Astrocyte (in vitro differentiated cells and primary cell): ENCODE results near the gene GCG. TPM values are rescaled to one million over a fixed set of nuclear protein-coding genes. Genes with fewer than 3 reads are reported as not detected.

Experiments
- DNase-seq: peaks from one replicate; pipeline ENCODE4 v3.0.0-alpha.2; 2010; ENCODE audit warnings: low read depth
- FAIRE-seq: peaks from 2 replicates; lab custom pipeline; 2011; peaks lifted over from hg19 to GRCh38; lab: Jason Lieb, UNC
- H2AFZ ChIP-seq: 2 replicates; pipeline ENCODE4 v1.6.0; 2012; ENCODE audit warnings: low read depth, low read length, inconsistent platforms
- H3K27ac ChIP-seq: 2 replicates; pipeline ENCODE4 v1.5.1; 2011; ENCODE audit warnings: low read depth, low read length, inconsistent platforms
- H3K27me3 ChIP-seq: 2 replicates; pipeline ENCODE4 v1.6.0; 2011; ENCODE audit warnings: low read length, inconsistent platforms; ENCODE audit not compliant: insufficient read depth
- H3K36me3 ChIP-seq: 2 replicates; pipeline ENCODE4 v1.5.1; 2011; ENCODE audit warnings: low read length, inconsistent platforms; ENCODE audit not compliant: insufficient read depth
- H3K4me1 ChIP-seq: 2 replicates; pipeline ENCODE4 v1.5.1; 2011; ENCODE audit warnings: low read length, inconsistent platforms; ENCODE audit not compliant: insufficient read depth
- H3K4me2 ChIP-seq: 2 replicates; pipeline ENCODE4 v1.6.0; 2012; ENCODE audit warnings: low read length, inconsistent platforms
- H3K4me3 ChIP-seq: 2 replicates; pipeline ENCODE4 v1.5.1; 2011; ENCODE audit warnings: low read depth, mild to moderate bottlenecking, low read length, inconsistent platforms; ENCODE audit not compliant: insufficient read depth
- H3K79me2 ChIP-seq: 2 replicates; pipeline ENCODE4 v1.6.0; 2012; ENCODE audit warnings: mild to moderate bottlenecking, low read length, inconsistent platforms; ENCODE audit not compliant: insufficient read depth
- H3K9ac ChIP-seq: 2 replicates; pipeline ENCODE4 v1.6.0; 2012; ENCODE audit warnings: mild to moderate bottlenecking, low read length, inconsistent platforms
- H3K9me3 ChIP-seq: 2 replicates; pipeline ENCODE4 v1.5.1; 2012; ENCODE audit warnings: low read depth, mild to moderate bottlenecking, low read length, inconsistent platforms; ENCODE audit not compliant: insufficient read depth
- H4K20me1 ChIP-seq: 2 replicates; pipeline ENCODE4 v1.6.0; 2012; ENCODE audit warnings: low read length, inconsistent platforms; ENCODE audit not compliant: insufficient read depth
- H3K27ac Mint-ChIP-seq: one replicate; pipeline ENCODE4 v1.8.0; 2021; ENCODE audit warnings: mild to moderate bottlenecking, mixed read lengths; ENCODE audit not compliant: unreplicated experiment
- H3K27me3 Mint-ChIP-seq: one replicate; pipeline ENCODE4 v1.8.0; 2021; ENCODE audit warnings: low read depth, mixed read lengths; ENCODE audit not compliant: unreplicated experiment
- H3K36me3 Mint-ChIP-seq: one replicate; pipeline ENCODE4 v1.8.0; 2021; ENCODE audit warnings: low read depth, mixed read lengths; ENCODE audit not compliant: unreplicated experiment
- H3K4me1 Mint-ChIP-seq: one replicate; pipeline ENCODE4 v1.8.0; 2021; ENCODE audit warnings: low read depth, mixed read lengths; ENCODE audit not compliant: unreplicated experiment
- H3K4me3 Mint-ChIP-seq: one replicate; pipeline ENCODE4 v1.8.0; 2021; ENCODE audit warnings: mild to moderate bottlenecking, moderate library complexity, mixed read lengths; ENCODE audit not compliant: unreplicated experiment
- H3K9me3 Mint-ChIP-seq: one replicate; pipeline ENCODE4 v1.8.0; 2021; ENCODE audit warnings: mild to moderate bottlenecking, mixed read lengths; ENCODE audit not compliant: unreplicated experiment
- EZH2 ChIP-seq: IDR thresholded peaks from 2 replicates; pipeline ENCODE4 v1.6.1; 2012; ENCODE audit warnings: mild to moderate bottlenecking, low read length, inconsistent platforms; ENCODE audit not compliant: insufficient read depth
- total RNA-seq: library from RNA; stranded (reverse); gene quantifications from 2 replicates; pipeline ENCODE4 v1.2.1, GENCODE V29; 2021
- TF ChIP-seq, protein P1 (sequence below): IDR thresholded peaks from 2 replicates; pipeline ENCODE4 v1.5.1; 2011; ENCODE audit warnings: low read depth, mild to moderate bottlenecking, inconsistent platforms, low read length, moderate library complexity; ENCODE audit not compliant: insufficient read depth

The GCG gene
- total RNA-seq, 1 donor from 2014 or later, result not detected

DNA sequence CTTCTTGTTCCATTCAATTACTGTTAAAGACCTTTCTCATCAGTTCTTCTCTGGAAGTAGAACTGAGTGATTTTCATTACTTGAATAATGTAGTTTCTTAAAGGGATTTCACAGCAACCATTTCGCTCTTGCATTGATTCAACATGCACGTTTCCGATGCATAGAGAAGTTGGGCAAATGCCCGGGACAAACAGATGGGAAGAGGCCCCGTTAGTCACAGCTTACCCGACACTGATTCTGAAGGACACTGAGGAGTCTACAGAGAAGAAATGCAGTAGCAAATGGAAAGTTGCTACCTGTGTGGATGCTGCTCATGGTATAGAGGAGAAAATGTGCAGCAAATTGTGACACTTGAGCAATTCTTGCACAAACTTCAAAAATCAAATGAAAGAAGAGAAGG is 32.3 kb upstream of the GCG start:
- no peak overlapping the region for H3K4me2 ChIP-seq
- Mint-ChIP-seq H3K9me3 (no peaks in the 10 kb centered on the region), H3K27me3 (peaks cover 3% of the 10 kb centered on the region), H3K36me3 (no peaks in the 10 kb centered on the region), H3K4me1 (peaks cover 3% of the 10 kb centered on the region), H3K27ac (no peak overlapping the region), H3K4me3 (no peak overlapping the region)
- H3K9ac ChIP-seq, result no peak overlapping the region
- no peaks in the 10 kb centered on the region for H3K27me3 ChIP-seq
- no peaks in the 10 kb centered on the region for H3K79me2 ChIP-seq
- no peaks in the 10 kb centered on the region for H3K4me1 ChIP-seq
- TF ChIP-seq EZH2, result no peak
- TF ChIP-seq, protein P1, sequence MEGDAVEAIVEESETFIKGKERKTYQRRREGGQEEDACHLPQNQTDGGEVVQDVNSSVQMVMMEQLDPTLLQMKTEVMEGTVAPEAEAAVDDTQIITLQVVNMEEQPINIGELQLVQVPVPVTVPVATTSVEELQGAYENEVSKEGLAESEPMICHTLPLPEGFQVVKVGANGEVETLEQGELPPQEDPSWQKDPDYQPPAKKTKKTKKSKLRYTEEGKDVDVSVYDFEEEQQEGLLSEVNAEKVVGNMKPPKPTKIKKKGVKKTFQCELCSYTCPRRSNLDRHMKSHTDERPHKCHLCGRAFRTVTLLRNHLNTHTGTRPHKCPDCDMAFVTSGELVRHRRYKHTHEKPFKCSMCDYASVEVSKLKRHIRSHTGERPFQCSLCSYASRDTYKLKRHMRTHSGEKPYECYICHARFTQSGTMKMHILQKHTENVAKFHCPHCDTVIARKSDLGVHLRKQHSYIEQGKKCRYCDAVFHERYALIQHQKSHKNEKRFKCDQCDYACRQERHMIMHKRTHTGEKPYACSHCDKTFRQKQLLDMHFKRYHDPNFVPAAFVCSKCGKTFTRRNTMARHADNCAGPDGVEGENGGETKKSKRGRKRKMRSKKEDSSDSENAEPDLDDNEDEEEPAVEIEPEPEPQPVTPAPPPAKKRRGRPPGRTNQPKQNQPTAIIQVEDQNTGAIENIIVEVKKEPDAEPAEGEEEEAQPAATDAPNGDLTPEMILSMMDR, result no peak
- H3K36me3 ChIP-seq, result peaks cover 64% of the 10 kb centered on the region
- no peak for FAIRE-seq
- no peak overlapping the region for H2AFZ ChIP-seq
- H3K27ac ChIP-seq, result no peak overlapping the region
- H3K9me3 ChIP-seq, result no peaks in the 10 kb centered on the region
- H4K20me1 ChIP-seq, result peaks cover 4% of the 10 kb centered on the region
- no peak overlapping the region for H3K4me3 ChIP-seq
- DNase-seq, result no peak

DNA sequence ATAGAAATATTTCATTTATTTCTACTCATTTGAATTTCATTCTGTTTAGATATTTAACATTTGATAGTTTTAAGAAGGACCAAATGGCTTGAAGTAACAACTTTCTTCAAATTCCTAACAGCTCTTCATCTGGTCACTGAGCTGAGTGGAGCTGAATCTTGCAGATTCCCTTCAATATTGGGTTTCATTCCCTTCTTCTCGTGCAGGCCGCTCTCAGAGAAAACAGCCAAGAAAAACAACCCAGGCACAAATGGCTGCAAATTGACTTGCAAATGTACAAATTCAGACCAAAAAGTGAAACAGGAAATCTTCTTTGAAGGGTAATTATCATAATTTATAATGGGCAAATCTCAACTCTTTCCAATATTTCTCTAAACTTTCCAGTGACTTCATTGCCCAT is 30.3 kb upstream of the GCG start:
- Histone ChIP-seq H3K4me3 (no peak overlapping the region), H3K36me3 (peaks cover 62% of the 10 kb centered on the region), H2AFZ (no peak overlapping the region), H3K79me2 (no peaks in the 10 kb centered on the region), H3K9me3 (no peaks in the 10 kb centered on the region), H3K4me2 (no peak overlapping the region), H3K27me3 (no peaks in the 10 kb centered on the region), H4K20me1 (peaks cover 4% of the 10 kb centered on the region), H3K4me1 (no peaks in the 10 kb centered on the region), H3K9ac (no peak overlapping the region), H3K27ac (no peak overlapping the region)
- Mint-ChIP-seq H3K27me3 (no peaks in the 10 kb centered on the region), H3K36me3 (no peaks in the 10 kb centered on the region), H3K4me3 (no peak overlapping the region), H3K9me3 (no peaks in the 10 kb centered on the region), H3K27ac (no peak overlapping the region), H3K4me1 (peaks cover 5% of the 10 kb centered on the region)
- TF ChIP-seq, protein P1, result no peak
- TF ChIP-seq EZH2, result no peak
- FAIRE-seq, result no peak
- no peak for DNase-seq

DNA sequence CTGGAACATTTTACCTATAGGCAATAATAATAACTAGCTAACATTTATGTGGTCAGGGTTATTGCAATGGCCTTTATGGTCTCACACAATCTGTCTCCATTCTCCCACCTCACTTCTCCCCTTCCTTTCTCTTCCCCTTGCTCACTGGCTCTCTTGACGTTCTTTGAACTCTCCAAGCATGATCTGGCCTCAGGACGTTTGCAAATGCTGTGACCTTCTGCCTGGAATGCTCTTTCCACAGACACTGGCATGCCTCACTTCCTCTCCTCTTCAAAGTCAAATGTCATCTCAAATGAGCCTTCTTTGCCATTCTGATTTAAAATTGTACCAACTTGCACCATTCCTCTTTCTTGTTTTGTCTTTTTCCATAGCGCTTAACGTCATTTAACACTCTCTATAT is 25.3 kb upstream of the GCG start:
- H4K20me1 ChIP-seq, result no peaks in the 10 kb centered on the region
- no peak overlapping the region for H3K9ac ChIP-seq
- no peak overlapping the region for H3K4me3 ChIP-seq
- TF ChIP-seq EZH2, result no peak
- TF ChIP-seq, protein P1, result no peak
- no peak overlapping the region for H3K27ac ChIP-seq
- H3K9me3 ChIP-seq, result no peaks in the 10 kb centered on the region
- Mint-ChIP-seq H3K9me3 (no peaks in the 10 kb centered on the region), H3K4me3 (no peak overlapping the region), H3K27ac (no peak overlapping the region), H3K27me3 (no peaks in the 10 kb centered on the region), H3K36me3 (no peaks in the 10 kb centered on the region), H3K4me1 (peaks cover 13% of the 10 kb centered on the region)
- no peak for FAIRE-seq
- no peaks in the 10 kb centered on the region for H3K79me2 ChIP-seq
- no peak overlapping the region for H3K4me2 ChIP-seq
- no peaks in the 10 kb centered on the region for H3K27me3 ChIP-seq
- H3K4me1 ChIP-seq, result no peaks in the 10 kb centered on the region
- DNase-seq, result no peak
- peaks cover 68% of the 10 kb centered on the region for H3K36me3 ChIP-seq
- H2AFZ ChIP-seq, result no peak overlapping the region
